ENCODE data around the gene PLOD1.
A peak's percentile ranks its signal among the peaks of the same experiment; 100 is the strongest.

Gene PLOD1

DNA sequence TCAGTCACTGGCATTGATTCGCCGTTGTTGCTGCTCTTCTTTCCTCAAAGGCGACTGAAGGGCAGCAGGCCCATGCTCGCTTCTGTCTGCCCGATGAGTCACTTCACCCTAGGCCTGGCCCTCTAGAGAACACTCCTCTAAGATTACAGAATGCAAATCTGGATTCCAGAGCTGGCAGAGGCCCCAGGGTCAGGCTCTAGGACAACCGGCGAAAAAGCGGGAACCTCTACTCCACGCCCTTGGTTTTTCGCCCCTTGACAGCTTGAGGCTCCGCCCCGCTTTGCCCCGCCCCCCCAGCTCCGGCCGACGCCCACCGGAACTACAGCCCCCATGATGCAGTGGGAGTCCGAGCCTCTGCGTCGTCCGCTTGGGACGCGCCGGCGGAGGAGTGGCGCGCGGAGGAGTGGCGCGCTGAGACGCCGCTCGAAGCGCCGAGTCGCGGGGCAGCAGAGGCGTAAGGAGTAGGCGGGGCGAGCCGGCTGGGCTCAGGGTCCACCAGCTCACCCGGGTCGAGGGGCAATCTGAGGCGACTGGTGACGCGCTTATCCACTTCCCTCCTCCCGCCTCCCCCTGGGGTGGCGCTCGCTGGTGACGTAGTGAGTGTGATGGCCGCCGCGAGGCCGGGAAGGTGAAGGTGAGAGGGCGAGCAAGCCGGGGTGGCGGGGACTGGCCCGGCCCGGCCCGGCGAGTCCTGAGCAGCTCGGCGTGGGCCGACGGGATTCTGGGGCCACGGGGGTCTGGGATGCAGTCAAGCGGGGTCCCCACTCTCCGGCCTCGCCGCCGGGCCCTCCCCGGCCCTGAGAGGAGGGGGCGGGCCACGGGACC lies 45.5 kb downstream of the PLOD1 start, which contains the start of gene MFN2:
MFN2 (plus strand) TSS at position 594 of the 825 bp plus-strand sequence. CDS start 8,725 bp downstream, outside the sequence.
- DNase-seq = peak; percentile 78 to 98 (median 89)

DNA sequence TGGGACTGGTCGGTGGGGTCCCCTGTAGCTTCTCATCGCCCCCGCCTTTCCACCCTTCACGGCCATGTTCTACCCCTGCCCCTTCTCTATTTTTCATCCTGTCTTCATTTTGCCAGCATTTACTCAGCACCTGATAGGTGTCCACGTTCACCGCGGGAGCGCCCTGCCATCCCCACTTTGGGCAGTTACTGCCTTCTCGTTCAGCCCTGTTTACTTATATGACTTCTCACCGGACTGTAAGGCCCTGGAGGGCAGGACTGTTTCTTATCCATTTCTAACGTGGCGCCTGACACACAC lies 46.1 kb downstream of the PLOD1 start:
- DNase-seq = peak in 1 of 5 experiments; percentile 3

DNA sequence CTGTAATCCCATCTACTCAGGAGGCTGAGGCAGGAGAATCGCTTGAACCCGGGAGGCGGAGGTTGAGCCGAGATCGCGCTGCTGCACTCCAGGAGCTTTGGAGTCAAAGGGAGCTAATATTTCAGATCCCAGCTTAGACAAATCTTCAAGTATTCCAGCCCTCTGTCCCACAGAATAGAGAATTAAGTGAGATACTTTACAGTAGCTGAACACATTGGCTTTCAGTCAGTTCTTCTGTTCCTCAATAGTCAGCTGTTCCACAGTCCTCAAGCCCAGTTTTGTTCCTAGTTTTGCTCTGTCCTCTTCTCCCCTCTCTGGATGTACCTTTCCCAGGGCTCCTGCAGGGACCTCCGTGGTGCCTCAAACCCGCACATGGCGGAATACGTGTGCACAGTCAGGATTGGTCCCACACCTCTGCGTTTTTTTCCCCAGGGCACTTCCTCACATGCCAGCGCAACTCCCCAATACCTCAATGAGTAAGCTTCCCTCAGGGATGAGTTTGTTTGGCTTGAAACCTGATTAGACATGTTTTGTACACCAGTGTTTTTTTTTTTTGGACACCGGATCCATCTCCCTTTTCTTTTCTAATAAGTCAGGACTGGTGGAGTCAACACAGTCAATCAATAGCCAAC lies 47.0 kb downstream of the PLOD1 start:
- no peak for DNase-seq

DNA sequence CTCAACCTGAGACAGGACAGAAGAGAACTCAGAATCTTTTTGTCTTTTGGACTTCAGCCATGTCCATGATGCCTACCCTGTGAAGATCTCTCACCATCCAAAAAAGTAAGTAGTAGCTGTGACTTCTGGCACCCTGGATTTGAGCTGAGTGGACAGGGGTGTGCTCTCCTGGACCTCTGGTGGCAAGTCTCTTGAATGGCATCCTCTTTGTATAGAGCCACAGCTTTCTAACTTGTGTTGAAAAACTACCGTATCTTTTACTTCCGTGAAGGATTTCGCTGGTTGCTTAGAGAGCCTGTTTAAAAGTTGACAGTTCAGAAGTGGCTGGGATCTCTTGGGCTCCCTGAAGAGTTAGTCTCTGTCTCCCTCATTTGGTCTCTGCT lies 47.5 kb downstream of the PLOD1 start:
- DNase-seq = peak in 1 of 5 experiments; percentile 39

DNA sequence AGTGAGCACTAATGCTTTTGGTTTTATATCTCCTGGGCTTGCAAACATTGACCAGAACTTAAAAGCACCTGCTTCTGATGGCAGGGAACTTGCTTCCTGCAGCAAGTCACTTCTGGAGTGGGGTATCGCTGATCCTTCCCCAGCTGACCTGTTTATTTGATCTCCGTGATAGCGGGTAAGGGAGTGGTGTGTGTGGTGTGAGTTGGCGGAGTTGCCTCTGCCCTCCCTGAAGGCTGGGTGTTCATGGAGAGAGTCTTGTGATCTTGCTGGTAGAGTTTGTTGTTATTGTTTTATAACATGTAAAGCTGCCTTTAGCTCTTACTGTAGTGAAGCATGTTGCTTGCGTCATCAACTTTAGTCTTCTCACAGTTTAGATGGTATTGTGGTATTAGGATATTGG lies 49.6 kb downstream of the PLOD1 start:
- DNase-seq = peak in 1 of 5 experiments; percentile 38

DNA sequence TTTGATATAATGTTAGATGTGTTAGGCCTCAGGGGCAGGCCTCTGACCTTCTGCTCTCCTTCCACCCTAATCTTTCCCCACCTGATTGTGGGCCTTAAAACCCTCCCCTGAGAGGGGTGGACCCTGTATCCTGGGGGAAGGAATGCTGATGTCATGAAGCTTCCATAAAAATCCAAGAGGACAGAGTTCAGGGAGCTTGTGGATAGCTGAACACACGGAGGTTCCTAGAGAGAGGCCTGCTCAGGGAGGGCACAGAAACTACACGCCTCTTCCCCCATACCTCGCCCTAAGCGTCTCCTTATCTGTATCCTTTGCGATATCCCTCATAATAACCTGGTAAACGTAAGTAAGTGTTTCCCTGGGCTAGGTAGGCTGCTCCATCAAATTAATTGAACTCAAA lies 50.1 kb downstream of the PLOD1 start:
- DNase-seq = no peak

DNA sequence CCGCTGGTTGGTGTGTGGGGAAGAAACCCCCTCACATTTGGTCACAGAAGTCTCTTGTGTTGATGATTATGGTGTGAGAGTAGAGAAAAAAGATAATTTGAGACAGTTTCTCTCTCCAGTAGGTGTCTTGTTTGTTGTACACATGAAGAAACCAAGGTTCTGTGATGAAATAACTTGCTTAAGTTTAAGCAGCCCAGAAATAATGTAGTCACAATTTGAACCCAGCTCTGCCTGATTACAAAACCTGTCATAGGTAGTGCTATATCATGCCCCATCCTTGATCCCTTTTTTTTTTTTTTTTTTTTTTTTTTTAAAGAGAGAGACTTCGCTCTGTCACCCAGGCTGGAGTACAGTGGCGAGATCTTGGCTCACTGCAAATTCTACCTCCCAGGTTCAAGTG lies 50.7 kb downstream of the PLOD1 start:
- no peak for DNase-seq

DNA sequence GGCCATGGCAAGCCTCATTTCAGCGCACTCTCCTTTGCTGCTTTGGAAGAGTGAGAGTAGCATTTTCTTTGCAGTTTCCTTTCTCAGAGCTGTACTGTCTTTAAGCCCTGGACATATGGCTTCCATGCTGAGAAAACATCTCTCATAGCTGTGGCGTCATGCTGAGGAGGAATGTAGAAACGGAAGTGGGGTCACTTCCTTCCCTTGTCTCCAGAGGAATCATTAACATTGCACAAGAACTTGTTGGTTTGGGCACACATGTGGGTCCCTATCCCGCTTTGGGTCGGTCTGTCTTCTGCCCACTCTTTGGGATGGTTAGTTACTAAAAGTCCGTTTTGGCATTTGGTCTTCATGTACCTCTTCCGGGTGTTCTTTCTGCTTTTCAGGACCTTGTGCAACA lies 51.3 kb downstream of the PLOD1 start:
- no peak for DNase-seq

DNA sequence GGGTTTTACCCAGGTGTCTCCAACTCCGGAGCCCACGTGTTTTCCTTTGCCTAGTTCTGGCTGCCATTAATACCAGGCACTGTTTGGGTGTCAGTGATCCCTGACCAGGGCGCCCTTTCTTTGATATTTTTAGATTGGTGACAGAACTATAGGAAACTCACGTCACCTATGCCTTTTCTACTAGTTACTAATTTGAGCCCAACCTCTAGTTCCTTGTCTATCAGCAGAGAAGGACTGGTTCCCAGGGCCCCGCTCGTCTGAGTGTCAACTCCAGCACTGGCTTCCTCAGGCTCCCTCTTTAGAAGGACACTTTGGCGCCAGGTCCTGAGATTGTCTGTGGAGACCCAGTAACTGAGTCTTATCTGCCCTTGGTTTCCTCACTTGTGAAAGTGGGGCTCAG lies 55.2 kb downstream of the PLOD1 start:
- DNase-seq = no peak

DNA sequence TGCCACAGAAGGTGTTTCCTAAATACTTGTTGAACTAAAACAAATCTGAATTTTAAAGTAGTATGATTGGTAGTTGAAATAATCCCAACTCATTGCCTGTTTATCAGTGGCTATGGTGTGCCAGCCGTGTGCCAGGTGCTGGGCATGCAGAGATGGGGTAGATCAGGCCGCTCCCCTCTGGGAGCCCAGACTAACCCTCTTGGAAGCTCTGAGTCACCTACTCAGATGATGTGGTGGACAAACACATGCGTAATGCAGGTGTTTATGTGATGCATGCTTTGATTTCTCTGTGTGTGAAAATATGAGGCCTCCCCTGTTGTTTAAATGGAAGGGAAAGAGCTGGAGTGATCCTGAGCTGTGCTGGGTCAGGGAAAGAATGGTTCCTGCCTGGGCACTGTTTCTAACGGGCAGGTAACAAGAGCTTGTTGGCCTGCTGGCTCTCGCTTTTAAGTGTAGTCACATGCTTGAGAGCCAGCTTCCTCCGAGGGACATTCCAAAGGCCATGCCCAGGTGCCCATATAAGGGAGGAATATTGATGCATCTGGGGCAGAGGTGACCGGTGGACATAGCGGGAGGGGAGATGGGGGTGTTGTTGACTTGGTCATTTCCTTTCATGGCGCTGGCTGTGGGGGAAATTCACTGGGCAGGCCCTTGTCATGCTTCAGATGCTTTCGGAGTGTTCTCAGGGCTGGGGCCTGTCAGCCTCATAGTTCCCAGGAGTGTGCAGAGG lies 56.0 kb downstream of the PLOD1 start:
- no peak for DNase-seq

DNA sequence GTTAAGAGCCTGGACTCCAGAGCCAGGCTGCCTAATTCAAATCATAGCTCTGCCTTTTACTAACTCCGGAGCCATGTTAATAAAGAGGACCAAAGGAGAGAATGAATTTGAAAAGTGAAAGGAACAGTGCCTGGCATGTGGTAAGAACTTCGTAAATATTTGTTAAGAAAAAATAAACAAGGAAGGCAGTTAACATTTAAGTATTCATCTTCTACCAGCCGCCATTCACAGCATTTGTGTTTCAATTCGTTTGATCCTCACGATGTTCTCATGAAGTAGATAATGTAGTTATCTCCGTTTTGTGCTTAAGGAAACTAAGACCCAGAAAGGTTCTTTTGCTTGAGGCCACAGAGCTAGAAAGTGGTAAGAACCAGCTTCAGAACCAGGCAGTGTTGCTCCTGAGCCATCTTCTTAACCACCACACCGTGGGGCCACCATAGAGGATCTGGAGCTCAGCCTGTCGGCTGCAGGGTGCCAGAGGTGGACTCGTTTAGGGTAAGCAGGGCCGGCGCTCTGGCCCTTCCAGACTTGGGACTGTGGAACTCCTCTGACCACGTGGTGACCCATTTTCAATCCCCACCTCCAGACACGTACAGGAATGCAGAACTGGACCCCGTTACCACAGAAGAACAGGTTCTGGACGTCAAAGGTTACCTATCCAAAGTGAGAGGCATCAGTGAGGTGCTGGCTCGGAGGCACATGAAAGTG lies 57.6 kb downstream of the PLOD1 start:
- DNase-seq = no peak

DNA sequence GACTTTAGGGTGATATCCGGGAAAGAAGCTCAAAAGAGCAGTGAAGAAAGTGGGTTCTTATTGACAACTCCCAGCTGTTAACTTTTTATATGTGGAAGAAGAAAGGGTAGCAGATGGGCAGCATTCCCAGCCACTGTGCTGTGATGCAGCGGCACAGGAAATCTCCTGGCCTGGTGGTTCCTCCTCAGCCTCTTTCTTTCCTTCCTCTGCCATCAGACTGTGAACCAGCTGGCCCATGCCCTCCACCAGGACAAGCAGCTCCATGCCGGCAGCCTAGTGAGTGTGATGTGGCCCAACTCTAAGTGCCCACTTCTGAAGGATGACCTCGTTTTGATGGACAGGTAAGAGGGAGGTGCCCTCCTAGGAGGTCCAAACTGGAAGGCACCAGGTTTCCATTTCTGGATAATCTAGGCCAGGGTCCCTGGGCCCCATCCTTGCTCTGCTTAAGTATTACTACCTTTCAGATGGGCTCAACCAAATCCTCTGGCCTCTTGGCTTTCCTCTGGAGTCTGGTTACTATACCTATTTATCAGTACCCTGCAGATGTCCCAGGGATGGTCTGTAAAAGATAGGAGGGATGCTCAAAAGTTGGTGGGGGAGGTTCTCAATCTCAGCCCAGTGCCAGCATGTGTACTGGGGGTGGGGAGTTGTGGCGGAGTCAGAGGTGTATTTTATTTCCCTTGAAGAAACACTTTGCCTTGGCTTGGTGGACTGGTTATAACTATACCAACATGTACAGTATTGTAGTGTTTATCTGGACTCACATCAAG lies 62.7 kb downstream of the PLOD1 start:
- no peak for DNase-seq

DNA sequence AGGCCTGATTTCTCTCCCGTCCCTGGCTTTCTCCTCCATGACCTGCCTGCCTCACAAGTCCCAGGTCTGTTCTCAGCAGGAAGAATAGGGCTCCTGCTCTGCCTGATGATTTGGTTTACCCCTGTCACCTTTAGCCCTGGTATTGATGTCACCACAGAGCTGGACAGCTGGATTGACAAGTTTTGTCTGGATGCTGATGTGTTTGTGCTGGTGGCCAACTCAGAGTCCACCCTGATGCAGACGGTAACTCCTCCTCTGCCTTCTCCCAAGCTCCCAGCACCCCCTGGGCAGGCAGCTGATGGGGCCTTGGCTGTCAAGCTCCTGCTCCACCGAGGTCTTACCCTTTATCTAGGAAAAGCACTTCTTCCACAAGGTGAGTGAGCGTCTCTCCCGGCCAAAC lies 64.1 kb downstream of the PLOD1 start:
- no peak for DNase-seq

DNA sequence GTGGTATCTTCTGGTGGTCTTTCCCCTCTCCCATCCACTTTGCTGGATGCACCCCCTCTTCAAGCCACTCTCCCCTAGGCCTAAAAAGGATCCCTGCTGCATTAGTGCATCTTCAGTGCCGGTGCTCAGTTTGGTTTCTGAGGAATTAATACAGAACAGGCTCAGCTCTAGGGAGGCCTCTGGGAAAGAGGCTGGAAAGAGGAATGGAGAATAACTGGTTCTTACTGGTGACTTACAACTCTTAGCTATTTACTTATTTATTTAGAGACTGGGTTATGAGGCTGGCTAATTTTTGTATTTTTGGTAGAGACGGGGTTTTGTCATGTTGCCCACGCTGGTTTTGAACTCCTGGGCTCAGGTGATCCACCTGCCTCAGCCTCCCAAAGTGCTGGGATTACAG lies 64.7 kb downstream of the PLOD1 start:
- DNase-seq = no peak

DNA sequence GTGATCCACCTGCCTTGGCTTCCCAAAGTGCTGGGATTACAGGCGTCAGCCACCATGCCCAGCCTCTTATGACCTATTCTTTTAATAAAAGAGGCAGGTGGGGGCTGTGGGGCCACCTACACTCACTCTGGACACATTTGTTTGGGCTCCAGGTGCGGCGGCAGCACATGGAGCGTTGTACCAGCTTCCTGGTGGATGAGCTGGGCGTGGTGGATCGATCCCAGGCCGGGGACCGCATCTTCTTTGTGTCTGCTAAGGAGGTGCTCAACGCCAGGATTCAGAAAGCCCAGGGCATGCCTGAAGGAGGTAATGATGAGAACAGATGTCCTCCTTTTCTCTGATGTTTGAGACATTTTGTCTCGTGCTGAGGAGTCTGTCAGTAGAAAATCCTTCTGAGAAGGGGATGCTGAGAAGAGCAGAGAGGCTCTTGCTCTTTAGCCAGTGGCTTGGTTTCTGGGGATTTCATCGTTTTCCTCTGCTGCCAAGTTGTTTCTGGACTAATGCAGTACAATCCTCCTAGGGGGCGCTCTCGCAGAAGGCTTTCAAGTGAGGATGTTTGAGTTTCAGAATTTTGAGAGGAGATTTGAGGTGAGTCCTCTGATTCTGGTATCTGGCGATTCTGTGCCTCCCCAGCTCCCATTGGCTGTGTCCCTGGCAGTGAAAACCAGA lies 66.9 kb downstream of the PLOD1 start:
- DNase-seq = peak in 3 of 5 experiments; percentile 14 to 73 (median 27)

DNA sequence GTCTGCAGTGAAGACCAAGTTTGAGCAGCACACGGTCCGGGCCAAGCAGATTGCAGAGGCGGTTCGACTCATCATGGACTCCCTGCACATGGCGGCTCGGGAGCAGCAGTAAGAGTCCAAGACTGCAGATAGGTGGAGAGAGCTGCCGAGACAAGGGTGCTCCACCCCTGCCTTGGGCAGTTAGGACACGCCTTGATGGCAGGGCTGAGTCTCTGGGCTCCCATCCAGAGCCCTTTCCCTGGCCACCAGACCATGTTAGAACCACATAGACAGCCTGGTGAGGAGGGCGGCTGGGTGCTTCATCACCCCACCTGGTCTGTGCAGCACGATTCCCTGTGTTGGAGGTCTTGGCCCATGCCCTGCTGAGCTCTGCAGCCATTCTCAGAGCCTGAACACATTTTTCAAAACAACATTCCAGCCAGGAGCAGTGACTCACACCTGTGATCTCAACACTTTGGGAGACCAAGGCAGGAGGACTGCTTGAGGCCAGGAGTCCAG lies 67.5 kb downstream of the PLOD1 start:
- DNase-seq = no peak

DNA sequence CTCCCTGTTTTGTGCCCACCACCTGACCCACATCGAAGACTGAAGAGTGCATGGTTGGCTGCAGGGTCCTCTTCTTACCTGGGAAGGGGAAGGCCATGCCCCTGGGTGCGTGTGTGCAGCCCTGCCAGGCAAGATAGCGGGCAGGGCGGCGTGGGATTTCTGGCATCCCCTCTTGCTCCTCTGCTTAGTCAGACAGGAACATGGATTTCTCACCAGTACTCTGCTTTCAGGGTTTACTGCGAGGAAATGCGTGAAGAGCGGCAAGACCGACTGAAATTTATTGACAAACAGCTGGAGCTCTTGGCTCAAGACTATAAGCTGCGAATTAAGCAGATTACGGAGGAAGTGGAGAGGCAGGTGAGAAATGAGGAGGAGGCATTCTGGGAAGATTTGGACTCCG lies 69.2 kb downstream of the PLOD1 start:
- no peak for DNase-seq

DNA sequence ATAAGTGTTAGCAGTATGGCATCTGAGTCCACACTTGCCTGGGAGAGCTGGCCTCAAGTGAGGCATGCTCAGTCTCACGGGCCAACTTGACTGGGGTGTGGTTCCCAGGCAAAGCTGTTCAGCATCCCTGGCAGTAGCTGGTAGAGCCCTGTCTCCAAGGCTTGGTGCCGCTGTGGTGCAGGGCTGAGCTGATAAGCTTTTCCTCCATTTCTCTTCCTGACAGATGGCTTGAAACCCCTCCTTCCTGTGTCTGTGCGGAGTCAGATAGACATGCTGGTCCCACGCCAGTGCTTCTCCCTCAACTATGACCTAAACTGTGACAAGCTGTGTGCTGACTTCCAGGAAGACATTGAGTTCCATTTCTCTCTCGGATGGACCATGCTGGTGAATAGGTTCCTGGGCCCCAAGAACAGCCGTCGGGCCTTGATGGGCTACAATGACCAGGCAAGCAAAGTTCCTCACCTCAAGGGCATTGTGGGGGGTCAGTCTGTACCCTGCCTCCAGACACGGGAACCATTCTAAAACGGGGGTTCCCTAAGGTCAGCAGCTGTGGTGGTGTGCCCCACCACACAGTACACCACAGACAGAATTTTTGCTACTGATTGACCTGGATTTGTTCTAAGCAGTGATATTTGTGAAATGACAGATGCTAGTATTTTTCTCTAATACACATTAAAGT lies 71.1 kb downstream of the PLOD1 start:
- no peak for DNase-seq

DNA sequence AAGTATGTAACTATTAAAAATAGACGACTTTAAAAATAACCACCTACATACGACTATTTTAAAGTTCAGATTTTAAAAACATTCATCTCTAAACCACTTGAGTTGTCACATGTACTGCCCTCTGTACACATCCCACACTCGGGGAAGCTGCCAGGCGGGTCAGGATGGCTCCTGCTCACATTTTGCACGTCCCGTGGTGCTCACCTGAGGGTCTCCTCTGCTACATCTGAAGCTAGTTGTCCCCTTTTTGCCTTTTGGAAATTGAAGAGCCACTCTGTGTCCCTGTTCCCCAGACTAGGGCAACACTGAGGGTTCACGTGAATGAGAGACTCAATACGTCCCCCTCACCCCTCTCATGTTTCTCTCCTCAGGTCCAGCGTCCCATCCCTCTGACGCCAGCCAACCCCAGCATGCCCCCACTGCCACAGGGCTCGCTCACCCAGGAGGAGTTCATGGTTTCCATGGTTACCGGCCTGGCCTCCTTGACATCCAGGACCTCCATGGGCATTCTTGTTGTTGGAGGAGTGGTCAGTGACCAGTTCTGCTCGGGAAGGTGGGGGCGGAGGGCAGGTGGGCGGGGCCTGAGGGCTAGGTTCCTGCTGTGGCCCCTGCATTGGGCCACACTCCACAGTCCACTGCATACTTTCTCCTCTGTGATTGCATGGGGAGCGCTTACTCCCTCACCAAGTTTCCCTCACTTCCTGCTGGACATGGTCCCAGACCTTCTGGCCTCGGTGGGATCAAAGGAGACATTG lies 71.8 kb downstream of the PLOD1 start:
- no peak for DNase-seq

DNA sequence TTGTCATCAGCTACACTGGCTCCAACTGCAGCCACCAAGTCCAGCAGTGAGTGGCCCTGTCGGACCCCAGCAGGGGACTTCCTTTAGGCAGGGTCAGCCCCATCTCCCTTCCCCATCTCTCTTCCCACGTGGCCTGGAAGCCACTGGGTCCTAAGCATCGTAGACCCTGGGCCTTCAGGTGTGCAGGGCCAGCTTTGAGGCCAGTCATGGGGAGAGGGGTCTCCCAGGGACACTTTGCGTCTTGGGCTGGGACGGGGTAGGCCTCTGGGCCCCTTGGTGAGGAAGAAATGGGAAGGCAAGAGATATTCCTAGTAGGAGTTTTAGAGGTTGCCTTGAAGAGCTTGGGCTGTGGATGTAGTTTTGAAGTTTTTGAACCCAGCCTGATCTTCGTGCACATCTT lies 72.7 kb downstream of the PLOD1 start:
- no peak for DNase-seq

All from T-helper 2 cell (primary cell).